GM21367 (cell line): ENCODE measurements around the gene POLG2.
"Not testable (repeated sequence)": the region's sequence is repeated elsewhere in the genome, so short reads cannot be mapped to it uniquely, and the experiment has no call there.

Experiments used
- ATAC-seq: cut with Tn5 transposase; IDR thresholded peaks from one replicate; pipeline ENCODE4 v1.9.1; 2021; ENCODE audit not compliant: unreplicated experiment

Gene POLG2

GRCh38 chr17:64491034-64491860 lies 5.6 kb downstream of the POLG2 start:
- ATAC-seq, result no peak

DNA sequence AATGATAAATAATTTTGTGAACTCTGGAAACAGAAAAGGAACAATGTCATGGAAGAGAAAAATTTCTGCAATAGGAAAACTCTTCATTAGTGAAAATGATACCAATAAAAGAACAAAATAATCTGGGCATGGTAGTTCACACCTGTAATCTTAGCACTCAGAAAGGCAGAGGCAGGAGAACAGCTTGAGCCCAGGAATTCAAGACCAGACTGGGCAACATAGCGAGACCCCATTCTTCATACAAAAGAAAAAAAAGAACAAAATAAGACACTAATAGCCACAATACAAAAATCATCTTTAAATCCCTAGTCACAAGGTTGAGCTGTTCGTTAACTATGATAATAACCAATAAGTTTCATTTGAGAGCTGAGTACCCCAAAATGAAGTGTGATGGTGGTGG lies 8.6 kb downstream of the POLG2 start:
- ATAC-seq, result no peak

GRCh38 chr17:64484380-64484779 lies 12.5 kb downstream of the POLG2 start:
- ATAC-seq, result no peak

- ATAC-seq, result no peak
Observed at GRCh38 chr17:64480951-64481350, 15.9 kb downstream of the POLG2 start.

GRCh38 chr17:64477849-64478248 lies 19.0 kb downstream of the POLG2 start:
- no peak for ATAC-seq

DNA sequence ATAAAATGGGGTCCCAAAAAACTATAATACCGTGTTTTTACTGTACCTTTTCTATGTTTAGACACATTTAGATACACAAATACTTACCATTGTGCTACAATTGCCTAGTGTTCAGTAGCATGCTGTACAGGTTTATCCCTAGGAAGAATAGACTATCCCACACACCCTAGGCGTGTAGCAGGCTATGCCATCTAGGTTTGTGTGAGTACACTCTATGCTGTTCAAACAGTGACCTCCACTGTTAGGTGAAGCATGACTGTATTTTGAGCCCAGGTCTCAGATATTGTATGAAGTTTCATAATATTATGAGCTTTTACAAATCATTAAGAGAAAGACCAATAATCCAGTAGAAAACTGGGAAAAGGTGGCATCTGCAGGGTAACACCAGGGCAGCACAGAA lies 24.3 kb downstream of the POLG2 start:
- ATAC-seq, result no peak

DNA sequence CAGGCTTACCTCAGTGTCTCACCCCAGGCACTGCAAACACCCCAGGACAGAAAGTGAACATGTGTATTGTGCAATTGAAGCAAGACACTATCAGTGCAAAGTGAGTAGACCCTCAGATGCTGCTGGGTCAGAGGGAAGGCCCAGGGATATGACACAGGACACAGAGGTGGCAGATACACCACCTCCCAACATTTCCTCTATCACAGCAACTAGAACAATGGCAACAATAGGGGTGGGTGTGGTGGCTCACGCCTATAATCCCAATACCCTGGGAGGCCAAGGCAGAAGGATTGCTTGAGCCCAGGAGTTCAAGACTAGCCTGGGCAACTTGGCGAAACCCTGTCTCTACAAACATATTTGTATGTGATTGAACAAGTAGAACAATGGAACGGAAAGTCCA lies 25.4 kb downstream of the POLG2 start:
- ATAC-seq, result no peak

GRCh38 chr17:64470625-64471024 lies 26.2 kb downstream of the POLG2 start:
- ATAC-seq, result no peak

DNA sequence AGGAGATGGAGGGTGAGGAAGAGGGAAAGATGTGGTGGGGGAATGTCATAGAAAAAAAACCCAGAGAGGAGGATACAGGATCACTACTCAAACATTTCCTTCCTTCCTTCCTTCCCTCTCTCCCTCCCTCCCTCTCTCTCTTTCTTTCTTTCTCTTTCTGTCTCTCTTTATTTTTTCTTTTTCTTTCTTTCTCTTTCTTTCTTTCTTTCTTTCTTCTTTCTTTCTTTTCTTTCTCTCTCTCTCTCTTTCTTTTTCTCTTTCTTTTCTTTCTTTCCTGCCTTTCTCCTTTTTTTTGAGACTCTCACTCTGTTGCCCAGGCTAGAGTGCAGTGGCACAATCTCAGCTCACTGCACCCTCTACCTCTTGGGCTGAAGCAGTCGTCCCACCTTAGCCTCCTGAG lies 30.0 kb downstream of the POLG2 start:
- not testable (repeated sequence) for ATAC-seq

DNA sequence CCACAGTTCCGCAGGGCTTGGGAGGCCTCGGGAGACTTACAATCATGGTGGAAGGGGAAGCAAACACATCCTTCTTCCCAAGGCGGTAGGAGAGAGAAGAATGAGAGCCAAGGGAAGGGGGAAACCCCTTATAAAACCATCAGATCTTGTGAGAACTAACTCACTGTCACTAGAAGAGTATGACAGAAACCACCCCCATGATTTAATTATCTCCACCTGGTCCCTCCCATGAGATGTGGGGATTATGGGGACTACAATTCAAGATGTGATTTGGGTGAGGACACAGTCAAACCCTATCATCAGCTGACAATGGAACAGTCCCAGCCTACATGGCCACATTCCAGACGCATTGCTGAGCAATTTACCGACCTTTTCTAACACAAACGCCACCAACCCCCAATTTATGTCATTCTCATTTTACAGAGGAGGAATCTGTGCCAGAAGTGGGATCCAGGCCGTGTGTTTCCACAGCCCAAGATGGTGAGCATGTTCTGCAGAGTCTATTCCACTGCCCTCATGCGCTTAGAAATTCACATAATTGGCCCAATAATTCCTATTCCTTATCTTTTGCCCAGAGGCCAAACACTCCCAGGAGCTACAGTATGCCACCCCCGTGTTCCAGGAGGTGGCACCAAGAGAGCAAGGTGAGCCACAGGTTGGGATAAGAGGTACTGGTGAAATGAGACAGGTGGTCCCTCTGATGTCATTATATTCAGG lies 30.7 kb downstream of the POLG2 start:
- ATAC-seq, result no peak

GRCh38 chr17:64461788-64462187 lies 35.1 kb downstream of the POLG2 start:
- no peak for ATAC-seq

DNA sequence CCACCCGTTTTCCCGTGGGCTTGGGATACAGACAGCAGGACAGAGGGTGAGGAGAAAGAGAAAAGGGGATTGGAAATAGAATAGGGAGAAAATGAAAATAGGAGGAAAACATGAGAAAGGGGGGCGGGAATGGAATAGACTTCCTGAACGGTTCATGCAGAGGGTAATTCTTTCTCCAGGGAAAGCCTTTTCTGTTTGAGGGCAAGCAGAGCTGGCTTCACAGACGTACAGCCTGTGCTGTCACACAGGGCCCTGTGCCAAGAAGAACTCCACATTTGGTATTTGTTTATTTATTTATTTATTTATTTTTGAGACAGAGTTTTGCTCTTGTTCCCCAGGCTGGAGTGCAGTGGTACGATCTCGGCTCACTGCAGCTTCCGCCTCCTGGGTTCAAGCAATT lies 35.9 kb downstream of the POLG2 start:
- no peak for ATAC-seq

DNA sequence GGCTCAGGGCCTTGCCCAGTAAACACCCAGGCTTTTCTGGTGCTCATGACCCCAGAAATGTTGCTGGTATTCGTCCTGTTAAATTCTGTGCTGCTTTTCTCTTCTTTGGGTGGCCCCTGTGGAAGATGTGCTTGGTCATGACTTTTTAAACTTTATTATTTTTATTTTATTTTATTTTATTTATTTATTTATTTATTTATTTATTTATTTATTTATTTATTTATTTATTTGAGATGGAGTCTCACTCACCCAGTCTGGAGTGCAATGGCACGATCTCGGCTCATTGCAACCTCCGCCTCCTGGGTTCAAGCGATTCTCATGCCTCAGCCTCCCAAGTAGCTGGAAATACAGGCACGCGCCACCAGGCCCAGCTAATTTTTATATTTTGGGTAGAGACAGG lies 37.0 kb downstream of the POLG2 start:
- not testable (repeated sequence) for ATAC-seq

GRCh38 chr17:64459284-64459747 lies 37.5 kb downstream of the POLG2 start:
- no peak for ATAC-seq

- no peak for ATAC-seq
Observed at GRCh38 chr17:64458756-64459155, 38.1 kb downstream of the POLG2 start.

- ATAC-seq, result no peak
Observed at GRCh38 chr17:64457156-64457555, 39.7 kb downstream of the POLG2 start.

DNA sequence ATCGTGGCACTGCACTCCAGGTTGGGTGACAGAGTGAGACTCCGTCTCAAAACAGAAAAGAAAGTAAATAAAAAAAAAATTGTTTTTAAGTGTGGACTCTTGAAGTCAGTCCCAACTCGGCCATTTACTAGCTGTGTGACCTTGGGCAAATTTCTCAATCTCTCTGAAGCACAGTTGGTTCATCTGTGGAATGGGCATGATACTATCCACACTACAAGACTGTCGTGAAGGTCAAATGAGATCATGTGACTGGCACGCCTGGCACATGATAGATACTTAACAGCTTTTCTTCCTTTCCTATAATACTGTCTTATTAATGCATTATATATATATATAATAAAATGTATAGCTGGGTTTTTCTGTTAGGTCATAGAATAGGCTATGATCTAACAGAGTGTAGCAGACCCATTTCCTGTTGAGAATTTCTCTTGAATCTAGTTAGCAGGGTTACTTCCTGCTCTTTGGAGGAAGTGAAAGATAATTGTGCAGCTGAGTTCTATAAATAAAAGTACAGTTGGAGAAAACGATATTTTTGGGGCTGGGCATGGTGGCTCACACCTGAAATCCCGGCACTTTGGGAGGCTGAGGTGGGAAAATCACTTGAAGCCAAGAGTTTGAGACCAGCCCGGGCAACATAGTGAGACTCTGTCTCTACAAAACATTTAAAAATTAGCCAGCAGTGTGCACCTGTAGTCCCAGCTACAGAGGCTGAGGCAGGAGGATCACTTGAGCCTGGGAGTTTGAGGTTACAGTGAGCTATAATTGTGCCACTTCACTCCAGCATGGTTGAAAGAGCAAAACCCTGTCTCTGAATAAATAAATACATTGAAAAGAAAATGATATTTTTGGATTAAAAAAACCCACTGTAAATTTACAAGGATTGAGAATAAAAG lies 40.6 kb downstream of the POLG2 start:
- no peak for ATAC-seq

GRCh38 chr17:64449545-64449944 lies 47.3 kb downstream of the POLG2 start:
- no peak for ATAC-seq

GRCh38 chr17:64448665-64449512 lies 48.0 kb downstream of the POLG2 start, which contains the start of gene MILR1:
Gene MILR1, plus strand, starts transcription at chr17:64449115. Its CDS starts 54 bp downstream, at chr17:64449169.
- ATAC-seq, result no peak

- no peak for ATAC-seq
Observed at GRCh38 chr17:64447526-64447925, 49.3 kb downstream of the POLG2 start.
